Metanephros (tissue), 2 donors: ENCODE measurements around the gene SMIM33. TPM values are rescaled to one million over a fixed set of nuclear protein-coding genes. Genes with fewer than 3 reads are reported as not detected.

Experiments
- small RNA-seq: library from RNA; depleted of rRNA; stranded (forward); fragments of <200 nt; gene quantifications from one replicate; pipeline ENCODE3, GENCODE V24; 2014; ENCODE audit warnings: low replicate concordance
- total RNA-seq: library from RNA; depleted of rRNA; stranded (reverse); fragments of >200 nt; gene quantifications from one replicate; pipeline ENCODE4 v1.2.3, GENCODE V29; 2014

SMIM33 gene
- total RNA-seq, result not detected

GRCh38 chr5:139470821-139471300 is at the start of gene SMIM33:
SMIM33 (plus strand) TSS chr5:139471004; CDS start chr5:139471122, 118 bp downstream.

GRCh38 chr5:139439013-139439903 is 31.5 kb upstream of the SMIM33 start, which contains the start of gene DNAJC18:
DNAJC18 (minus strand) TSS chr5:139439525; CDS start chr5:139439445, 80 bp downstream.

GRCh38 chr5:139462586-139463276 is 8.1 kb upstream of the SMIM33 start, which contains the start of gene ECSCR:
ECSCR (minus strand) TSS chr5:139462743; CDS start chr5:139462670, 73 bp downstream.

GRCh38 chr5:139482050-139482889 is 11.5 kb downstream of the SMIM33 start, which contains the start of gene STING1:
STING1 (minus strand) TSS chr5:139482758; CDS start chr5:139481704, 1,054 bp downstream.

Small RNAs within 50 kb of the gene (small RNA-seq; reads per million reads assigned to genes)
- 0.19 reads per million for gene RNU5B-4P

Other genes starting within 250 kb of the SMIM33 start
- gene MATR3, start 177.3 kb upstream of the SMIM33 start, total RNA-seq, result 334 TPM
- gene PAIP2, start 129.2 kb upstream of the SMIM33 start, total RNA-seq, result 68.5 TPM
- gene SLC23A1, start 87.7 kb upstream of the SMIM33 start, total RNA-seq, result 6.2 TPM
- gene MZB1, start 81.1 kb upstream of the SMIM33 start, total RNA-seq, result 0.93 TPM
- 11.2 TPM for gene PROB1, start 75.9 kb upstream of the SMIM33 start, total RNA-seq
- gene SPATA24, start 66.9 kb upstream of the SMIM33 start, total RNA-seq, result 5.5 TPM
- 11.2 TPM for gene DNAJC18, start 31.5 kb upstream of the SMIM33 start, total RNA-seq
- gene ECSCR, start 8.3 kb upstream of the SMIM33 start, total RNA-seq, result 24.9 TPM
- gene STING1, start 11.8 kb downstream of the SMIM33 start, total RNA-seq, result 48.5 TPM
- gene UBE2D2, start 90.3 kb downstream of the SMIM33 start, total RNA-seq, result 70.9 TPM
- gene CXXC5, start 177.3 kb downstream of the SMIM33 start, total RNA-seq, result 196 TPM